Loucy (cell line): ENCODE data around the gene PMFBP1.

Experiments used
- EZH2phosphoT487 ChIP-seq: fragments of 200-600 bp; IDR thresholded peaks from 2 replicates; pipeline ENCODE4 v1.6.1; 2018; ENCODE audit warnings: antibody characterized with exemption, mild to moderate bottlenecking, moderate library complexity, borderline replicate concordance
- TF ChIP-seq, protein P1 (sequence below): fragments of 200-600 bp; sonication (generic); conservative IDR thresholded peaks from 2 replicates; pipeline ENCODE4 v1.5.1; 2014; ENCODE audit warnings: mild to moderate bottlenecking, antibody characterized with exemption, low read length

DNA sequence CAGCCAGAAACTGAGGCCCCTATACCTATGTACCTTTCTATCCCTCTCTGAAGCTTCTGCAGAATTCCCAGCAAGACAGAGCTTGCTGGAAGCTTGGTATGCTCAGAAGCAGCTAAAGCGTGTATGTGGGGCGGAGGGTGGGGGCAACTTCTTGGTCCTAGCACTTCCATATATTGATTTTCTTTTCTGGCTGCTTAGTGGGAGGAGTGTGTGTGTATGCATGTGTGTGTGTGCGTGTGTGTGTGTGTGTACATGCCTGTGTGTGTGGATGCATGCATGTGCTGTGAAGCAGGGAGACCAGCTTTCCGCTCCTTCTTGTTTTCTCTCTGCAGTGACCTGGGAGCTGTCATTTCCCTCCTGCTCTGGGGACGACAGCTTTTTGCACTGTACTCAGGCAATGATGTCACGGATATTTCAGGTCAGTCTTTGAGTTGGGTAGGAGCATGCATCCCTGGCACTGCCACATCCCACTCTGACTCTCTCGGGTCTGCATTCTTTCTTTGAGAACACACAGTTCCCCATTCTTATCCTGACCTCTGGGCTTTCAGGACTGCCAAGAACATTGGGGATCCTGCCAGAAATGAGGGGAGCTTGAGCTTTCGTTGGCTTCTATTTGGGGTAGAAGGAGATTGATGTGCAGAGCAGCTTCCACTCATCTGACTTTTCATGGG is 98.3 kb downstream of the PMFBP1 start:
- TF ChIP-seq, protein P1, sequence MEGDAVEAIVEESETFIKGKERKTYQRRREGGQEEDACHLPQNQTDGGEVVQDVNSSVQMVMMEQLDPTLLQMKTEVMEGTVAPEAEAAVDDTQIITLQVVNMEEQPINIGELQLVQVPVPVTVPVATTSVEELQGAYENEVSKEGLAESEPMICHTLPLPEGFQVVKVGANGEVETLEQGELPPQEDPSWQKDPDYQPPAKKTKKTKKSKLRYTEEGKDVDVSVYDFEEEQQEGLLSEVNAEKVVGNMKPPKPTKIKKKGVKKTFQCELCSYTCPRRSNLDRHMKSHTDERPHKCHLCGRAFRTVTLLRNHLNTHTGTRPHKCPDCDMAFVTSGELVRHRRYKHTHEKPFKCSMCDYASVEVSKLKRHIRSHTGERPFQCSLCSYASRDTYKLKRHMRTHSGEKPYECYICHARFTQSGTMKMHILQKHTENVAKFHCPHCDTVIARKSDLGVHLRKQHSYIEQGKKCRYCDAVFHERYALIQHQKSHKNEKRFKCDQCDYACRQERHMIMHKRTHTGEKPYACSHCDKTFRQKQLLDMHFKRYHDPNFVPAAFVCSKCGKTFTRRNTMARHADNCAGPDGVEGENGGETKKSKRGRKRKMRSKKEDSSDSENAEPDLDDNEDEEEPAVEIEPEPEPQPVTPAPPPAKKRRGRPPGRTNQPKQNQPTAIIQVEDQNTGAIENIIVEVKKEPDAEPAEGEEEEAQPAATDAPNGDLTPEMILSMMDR = no peak
- no peak for TF ChIP-seq EZH2phosphoT487
